HG03025 (cell line): ENCODE data around the gene GLS.
A peak's percentile ranks its signal among the peaks of the same experiment; 100 is the strongest.

Experiments used
- ATAC-seq: cut with Tn5 transposase; IDR thresholded peaks from one replicate; pipeline ENCODE4 v1.9.1; 2021; ENCODE audit warnings: mild to moderate bottlenecking, moderate library complexity; ENCODE audit not compliant: unreplicated experiment, low FRiP score

Gene GLS

DNA sequence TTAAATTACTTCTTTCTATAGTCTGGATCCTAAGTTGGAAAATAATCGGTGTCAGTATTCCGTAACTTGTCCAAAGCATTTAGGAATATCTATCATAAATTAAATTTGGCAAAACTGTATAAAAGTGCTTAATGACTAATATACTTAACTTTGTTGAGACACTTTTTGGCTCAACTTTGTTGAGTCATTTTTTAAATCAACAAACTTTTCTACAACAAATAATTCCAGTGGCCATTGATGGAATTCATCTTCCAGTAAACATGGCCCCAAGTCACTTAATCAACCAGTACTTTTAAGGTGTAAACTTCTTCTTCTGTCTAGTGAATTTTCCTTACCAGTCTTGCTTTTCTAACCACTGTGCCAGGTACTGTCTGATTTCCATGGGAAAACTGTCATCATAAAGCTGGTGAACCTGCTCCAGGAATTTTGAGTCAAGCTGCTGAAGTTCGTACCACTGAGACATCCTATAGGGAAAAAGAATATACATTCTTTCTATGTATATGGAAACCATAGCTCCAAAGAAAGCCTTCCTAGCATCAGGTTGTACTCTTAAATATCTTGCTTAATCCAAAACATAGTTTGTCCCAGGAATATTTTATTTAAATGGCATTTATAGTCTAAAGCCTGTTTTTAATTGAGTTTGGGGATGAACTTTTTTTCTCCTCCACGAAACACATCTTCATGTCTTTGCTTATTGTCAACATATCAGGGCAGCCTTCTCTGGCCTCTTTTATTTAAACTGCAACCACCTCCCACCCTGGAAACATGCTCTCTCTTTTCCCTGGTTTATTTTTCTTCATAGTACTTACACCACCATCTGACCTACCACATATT, 129.1 kb downstream of the GLS start:
- no peak for ATAC-seq

DNA sequence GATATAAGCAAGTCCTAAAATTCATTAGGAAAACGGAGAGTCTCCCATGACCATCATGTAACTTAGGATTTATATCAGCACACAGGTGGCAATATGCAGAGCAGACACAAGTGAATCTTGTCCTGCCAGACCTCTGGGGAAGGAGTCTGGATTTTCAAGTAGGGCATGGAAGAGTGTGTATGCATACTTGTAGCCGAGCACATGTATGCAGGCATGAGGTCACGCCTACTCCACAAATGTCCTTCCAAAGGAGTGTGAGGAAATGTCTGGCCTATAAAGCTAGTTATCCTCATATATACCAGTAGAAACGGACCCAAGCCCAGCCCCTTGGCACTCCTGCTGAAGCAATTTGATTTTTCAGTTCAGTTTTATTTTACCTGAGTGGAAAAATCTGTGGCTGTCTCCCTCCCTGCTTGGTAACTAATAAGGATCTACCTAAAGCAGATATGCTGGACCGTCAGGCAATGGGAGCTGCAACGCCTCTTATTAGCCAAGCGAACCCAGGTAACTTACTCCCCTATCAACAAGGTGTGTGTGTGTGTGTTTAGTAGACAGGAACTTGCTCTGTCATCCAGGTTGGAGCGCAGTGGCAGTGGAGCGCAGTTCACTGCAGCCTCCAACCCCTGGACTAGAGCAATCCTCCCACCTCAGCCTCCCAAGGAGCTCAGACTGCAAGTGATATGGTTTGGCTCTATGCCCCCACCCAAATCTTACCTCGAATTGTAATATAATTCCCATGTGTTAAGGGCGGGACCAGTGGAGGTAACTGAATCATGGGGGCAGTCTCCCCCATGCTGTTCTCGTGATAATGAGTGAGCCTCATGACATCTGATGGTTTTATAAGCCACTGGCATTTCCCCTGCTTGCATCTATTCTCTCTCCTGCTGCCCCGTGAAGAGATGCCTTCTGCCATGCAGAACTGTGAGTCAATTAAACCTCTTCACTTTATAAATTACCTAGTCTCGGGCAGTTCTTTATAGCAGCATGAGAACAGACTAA, 130.6 kb downstream of the GLS start:
- no peak for ATAC-seq

DNA sequence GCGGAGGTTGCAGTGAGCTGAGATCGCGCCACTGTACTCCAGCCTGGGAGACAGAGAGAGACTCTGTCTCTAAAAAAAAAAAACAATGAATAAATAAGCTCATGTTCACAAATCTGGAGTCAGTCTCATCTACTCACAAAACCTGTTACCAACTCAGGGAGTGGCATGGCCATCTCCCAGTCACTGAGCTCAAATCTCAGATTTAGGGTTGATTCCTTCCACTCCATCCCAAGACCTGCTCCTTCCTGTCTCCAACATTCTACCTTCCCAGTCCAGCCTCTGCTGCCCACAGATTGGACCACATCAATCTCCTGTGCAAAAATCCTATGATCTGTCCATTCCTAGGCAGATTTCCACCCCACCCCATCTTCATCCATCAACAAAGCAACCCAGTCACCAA, 131.7 kb downstream of the GLS start:
- ATAC-seq, result no peak

- ATAC-seq, result peak; percentile 15
These were observed 132.4 kb downstream of the GLS start for GRCh38 chr2:191012845-191013681.

DNA sequence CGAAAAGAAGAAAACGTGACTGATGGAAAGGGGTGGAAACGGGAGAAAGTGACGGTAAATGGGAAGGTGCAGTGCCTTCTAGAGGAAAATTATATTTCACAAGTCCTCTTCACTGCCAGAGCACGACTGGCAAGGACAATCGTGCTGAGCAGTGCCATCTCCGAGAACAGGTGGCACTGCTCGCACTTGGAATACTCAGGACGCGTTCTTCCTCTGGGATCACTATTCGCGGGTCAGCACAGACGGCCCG, 133.0 kb downstream of the GLS start:
- ATAC-seq, result no peak

GRCh38 chr2:191013932-191014652, 133.5 kb downstream of the GLS start, which contains the start of gene STAT1:
Gene STAT1 (minus strand): TSS chr2:191014171. CDS start chr2:191010003, 4,168 bp downstream.
- peak; percentile 81 for ATAC-seq

GRCh38 chr2:191014653-191015020, 134.0 kb downstream of the GLS start:
- peak; percentile 4 for ATAC-seq
